Keratinocyte (primary cell): Measurements from ENCODE around the gene EWSR1. TPM values are rescaled to one million over a fixed set of nuclear protein-coding genes. Genes with fewer than 3 reads are reported as not detected.

Experiments used
- DNase-seq: peaks from one replicate; pipeline ENCODE4 v3.0.0-alpha.2; 2011; ENCODE audit warnings: low read depth, missing footprints, low spot score
- FAIRE-seq: peaks from 2 replicates; lab custom pipeline; 2011; peaks lifted over from hg19 to GRCh38; lab: Jason Lieb, UNC
- H2AFZ ChIP-seq: 2 replicates; pipeline ENCODE4 v1.6.0; 2012; ENCODE audit warnings: low read length, control low read depth, inconsistent platforms; ENCODE audit not compliant: control insufficient read depth
- H3K27ac ChIP-seq: 2 replicates; pipeline ENCODE4 v1.5.1; 2011; ENCODE audit warnings: low read length; ENCODE audit not compliant: control insufficient read depth, insufficient read depth
- H3K27me3 ChIP-seq: 3 replicates; pipeline ENCODE4 v1.6.0; 2011; ENCODE audit warnings: low read length; ENCODE audit not compliant: control insufficient read depth, insufficient read depth; ENCODE audit errors: extremely low read depth
- H3K36me3 ChIP-seq, 2 experiments: 2 replicates in 1 of 2; 3 replicates in 1 of 2; pipeline ENCODE4 v1.5.1; 2011; ENCODE audit warnings: low read length in 2 of 2, mild to moderate bottlenecking in 1 of 2; ENCODE audit not compliant: control insufficient read depth in 2 of 2, insufficient read depth in 2 of 2; ENCODE audit errors: extremely low read depth in 1 of 2
- H3K4me1 ChIP-seq: 3 replicates; pipeline ENCODE4 v1.5.1; 2011; ENCODE audit warnings: low read length; ENCODE audit not compliant: control insufficient read depth, insufficient read depth; ENCODE audit errors: extremely low read depth
- H3K4me2 ChIP-seq: 3 replicates; pipeline ENCODE4 v1.6.0; 2011; ENCODE audit warnings: low read depth, low read length; ENCODE audit not compliant: control insufficient read depth, insufficient read depth; ENCODE audit errors: extremely low read depth
- H3K4me3 ChIP-seq, 3 experiments: fragments of 200-600 bp in 1 of 3; sonication (generic) in 1 of 3; 2 replicates in 2 of 3; 3 replicates in 1 of 3; pipeline ENCODE4 v1.5.1; 2011 to 2016; ENCODE audit warnings: low read length in 3 of 3, mild to moderate bottlenecking in 3 of 3, control low read depth in 2 of 3, inconsistent platforms in 1 of 3, low read depth in 1 of 3, mixed read lengths in 1 of 3, mixed run types in 1 of 3, moderate library complexity in 1 of 3; ENCODE audit not compliant: control insufficient read depth in 2 of 3, insufficient read depth in 2 of 3; ENCODE audit errors: extremely low read depth in 1 of 3
- H3K79me2 ChIP-seq: 2 replicates; pipeline ENCODE4 v1.6.0; 2012; ENCODE audit warnings: low read length; ENCODE audit not compliant: control insufficient read depth, insufficient read depth
- H3K9ac ChIP-seq: 3 replicates; pipeline ENCODE4 v1.6.0; 2011; ENCODE audit warnings: low read length; ENCODE audit not compliant: control insufficient read depth, insufficient read depth; ENCODE audit errors: extremely low read depth
- H3K9me1 ChIP-seq: 3 replicates; pipeline ENCODE4 v1.6.0; 2011; ENCODE audit warnings: low read length; ENCODE audit not compliant: control insufficient read depth, insufficient read depth; ENCODE audit errors: extremely low read depth
- H3K9me3 ChIP-seq: 2 replicates; pipeline ENCODE4 v1.5.1; 2012; ENCODE audit warnings: low read depth, low read length; ENCODE audit not compliant: control insufficient read depth
- H4K20me1 ChIP-seq: 3 replicates; pipeline ENCODE4 v1.6.0; 2011; ENCODE audit warnings: low read length; ENCODE audit not compliant: control insufficient read depth, insufficient read depth; ENCODE audit errors: extremely low read depth
- EZH2 ChIP-seq: IDR thresholded peaks from one replicate; pipeline ENCODE4 v1.6.1; 2012; ENCODE audit warnings: inconsistent platforms, mild to moderate bottlenecking, low read length, moderate library complexity
- dilution Hi-C: fragments of 300-500 bp; cut with MboI; formaldehyde crosslinking; loops from one replicate; pipeline ENCODE4 v1.7.0; 2020; ENCODE audit warnings: low sequenced_read_pairs; ENCODE audit not compliant: extremely low pct_ligation_motif_present
- polyA plus RNA-seq, 5 experiments: library from polyadenylated mRNA; depleted of rRNA in 3 of 5; stranded (reverse) in 3 of 5; stranded (forward) in 1 of 5; unstranded in 1 of 5; fragments of >200 nt; gene quantifications; 1 replicate in 1 of 5; 2 replicates in 3 of 5; 3 replicates in 1 of 5; pipeline versions ENCODE4 v1.2.1 to v1.2.3, GENCODE V29; 2011 to 2012; ENCODE audit warnings: missing spikeins in 2 of 5, low read depth in 1 of 5, low replicate concordance in 1 of 5
- TF ChIP-seq, protein P1 (sequence below), 3 experiments: IDR thresholded peaks in 1 of 3; conservative IDR thresholded peaks in 1 of 3; optimal IDR thresholded peaks in 1 of 3; 2 replicates in 2 of 3; 3 replicates in 1 of 3; pipeline versions ENCODE3 to v1.5.1; 2011; ENCODE audit warnings: low read length in 3 of 3, mild to moderate bottlenecking in 3 of 3, moderate library complexity in 2 of 3, control low read depth in 1 of 3, inconsistent platforms in 1 of 3; ENCODE audit not compliant: insufficient read depth in 2 of 3; ENCODE audit errors: extremely low read depth in 1 of 3

EWSR1 gene
- polyA plus RNA-seq, 1 donor (not counting 4 experiments of a cell fraction or from before 2014, with no cell fraction given) = 245 TPM

DNA sequence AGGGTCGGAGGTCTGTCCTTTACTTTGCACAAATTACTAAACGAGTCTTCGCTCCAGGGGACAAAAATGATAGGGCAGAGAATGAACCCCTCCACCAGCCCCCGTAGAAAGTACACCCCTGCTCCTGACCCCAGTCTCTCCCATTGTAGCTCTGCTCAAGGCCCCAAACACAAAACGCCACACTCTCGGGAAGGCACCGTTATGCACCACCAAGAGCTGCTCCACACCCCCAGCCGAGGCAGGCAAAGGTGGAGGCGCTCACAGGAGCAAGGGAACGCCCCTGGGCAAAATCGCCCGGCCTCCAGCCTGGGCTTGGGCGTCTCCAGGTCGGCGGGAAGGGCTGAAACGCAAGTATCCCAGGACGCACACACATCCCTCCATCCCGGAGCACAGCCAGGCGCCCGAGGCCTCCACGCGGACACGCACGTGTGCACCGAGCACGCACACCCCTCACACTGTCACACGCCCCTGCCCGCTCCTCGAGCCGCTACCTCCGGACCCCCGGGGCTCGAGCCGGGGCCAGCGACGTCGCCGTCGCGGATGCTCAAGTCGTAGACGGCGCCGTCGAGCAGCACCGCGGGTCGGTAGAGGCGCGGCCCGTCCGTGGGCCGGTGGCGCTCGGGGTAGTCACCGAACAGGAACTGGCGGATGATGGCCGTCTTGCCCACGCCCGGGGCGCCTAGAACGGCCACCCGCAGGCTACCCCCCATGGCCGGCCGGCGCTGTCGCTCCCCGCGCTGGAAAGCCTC, 46.6 kb downstream of the EWSR1 start:
- Histone ChIP-seq H2AFZ (no peak overlapping the region), H4K20me1 (peaks cover 7% of the 10 kb centered on the region), H3K9me3 (no peaks in the 10 kb centered on the region), H3K4me3 (peak overlapping the region in 2 of 3 experiments; percentile 22 to 38), H3K79me2 (peaks cover 6% of the 10 kb centered on the region), H3K4me1 (peaks cover 22% of the 10 kb centered on the region), H3K9ac (no peak overlapping the region), H3K4me2 (peak overlapping the region; percentile 48), H3K27ac (no peak overlapping the region), H3K36me3 (peaks cover 5 to 15% of the 10 kb centered on the region in 2 experiments), H3K27me3 (peaks cover 42% of the 10 kb centered on the region), H3K9me1 (no peaks in the 10 kb centered on the region)
- DNase-seq (no peak), FAIRE-seq (no peak)
- dilution Hi-C loops = no loop called here
- TF ChIP-seq EZH2 = peak; percentile 70
- TF ChIP-seq, protein P1, sequence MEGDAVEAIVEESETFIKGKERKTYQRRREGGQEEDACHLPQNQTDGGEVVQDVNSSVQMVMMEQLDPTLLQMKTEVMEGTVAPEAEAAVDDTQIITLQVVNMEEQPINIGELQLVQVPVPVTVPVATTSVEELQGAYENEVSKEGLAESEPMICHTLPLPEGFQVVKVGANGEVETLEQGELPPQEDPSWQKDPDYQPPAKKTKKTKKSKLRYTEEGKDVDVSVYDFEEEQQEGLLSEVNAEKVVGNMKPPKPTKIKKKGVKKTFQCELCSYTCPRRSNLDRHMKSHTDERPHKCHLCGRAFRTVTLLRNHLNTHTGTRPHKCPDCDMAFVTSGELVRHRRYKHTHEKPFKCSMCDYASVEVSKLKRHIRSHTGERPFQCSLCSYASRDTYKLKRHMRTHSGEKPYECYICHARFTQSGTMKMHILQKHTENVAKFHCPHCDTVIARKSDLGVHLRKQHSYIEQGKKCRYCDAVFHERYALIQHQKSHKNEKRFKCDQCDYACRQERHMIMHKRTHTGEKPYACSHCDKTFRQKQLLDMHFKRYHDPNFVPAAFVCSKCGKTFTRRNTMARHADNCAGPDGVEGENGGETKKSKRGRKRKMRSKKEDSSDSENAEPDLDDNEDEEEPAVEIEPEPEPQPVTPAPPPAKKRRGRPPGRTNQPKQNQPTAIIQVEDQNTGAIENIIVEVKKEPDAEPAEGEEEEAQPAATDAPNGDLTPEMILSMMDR (optimal IDR thresholded peaks at IDR 0.05 in 1 of 3, IDR thresholded peaks at IDR 0.05 in 1 of 3, conservative IDR thresholded peaks at IDR 0.05 in 1 of 3; ENCODE audit: extremely low read depth in 1 of 3, insufficient read depth in 2 of 3, low read length in 3 of 3) = no peak

DNA sequence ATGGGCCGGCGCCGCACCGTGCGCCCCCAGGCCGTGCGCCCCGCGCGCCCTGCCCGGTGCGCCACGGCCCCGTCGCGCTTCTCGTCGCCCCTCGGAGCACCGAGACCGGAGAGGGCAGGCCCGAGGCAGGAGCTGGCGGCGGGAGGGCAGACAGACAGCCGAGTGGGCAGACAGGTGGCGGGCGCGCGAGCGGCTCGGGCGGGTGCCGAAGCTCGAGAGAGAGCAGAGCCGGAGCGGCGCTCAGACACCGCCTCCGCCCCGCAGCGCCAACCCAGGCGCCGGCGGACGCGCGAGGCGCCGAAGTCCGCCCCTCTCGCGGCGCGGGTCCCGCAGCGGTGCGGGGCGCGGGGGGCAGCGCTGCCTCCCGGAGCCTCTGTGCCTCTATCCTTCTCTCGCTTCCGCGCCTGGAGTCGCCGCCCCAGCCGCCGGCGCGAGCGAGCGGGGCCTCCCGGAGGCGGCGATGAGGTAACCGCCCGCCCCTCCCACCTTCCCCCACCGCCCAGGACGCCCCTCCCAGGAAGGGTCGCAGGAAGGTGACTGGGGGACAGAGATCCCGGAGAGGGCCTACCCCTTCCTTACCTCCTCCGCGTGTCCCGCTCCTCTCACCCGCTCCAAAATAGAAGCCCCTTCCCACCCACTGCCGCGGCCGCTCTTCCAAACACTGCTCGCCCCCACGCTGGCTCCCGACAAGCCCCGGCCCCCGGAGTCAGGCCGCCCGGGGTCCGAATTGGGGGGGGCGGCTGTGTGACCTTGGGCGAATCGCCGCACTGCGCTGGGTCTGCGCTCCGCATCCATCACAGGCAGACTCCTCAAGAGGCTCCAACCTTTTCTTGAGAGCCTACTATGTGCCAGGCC, 47.4 kb downstream of the EWSR1 start, which contains the start of gene RASL10A:
TSS of gene RASL10A (minus strand) at position 412 of the 855 bp plus-strand sequence. CDS start 451 bp downstream, outside the sequence.
- Histone ChIP-seq H3K4me1 (peaks cover 16% of the 10 kb centered on the region), H3K9me1 (no peaks in the 10 kb centered on the region), H4K20me1 (peaks cover 6% of the 10 kb centered on the region), H3K4me2 (peak within 1 kb of the TSS; percentile 48), H3K4me3 (peak within 1 kb of the TSS in 2 of 3 experiments; percentile 22 to 38), H3K79me2 (peaks cover under 1% of the 10 kb centered on the region), H3K27ac (no peak within 1 kb of the TSS), H3K9ac (no peak within 1 kb of the TSS), H3K27me3 (peaks cover 42% of the 10 kb centered on the region), H2AFZ (no peak within 1 kb of the TSS), H3K9me3 (no peaks in the 10 kb centered on the region), H3K36me3 (peaks cover 5 to 10% of the 10 kb centered on the region in 2 experiments)
- DNase-seq (no peak), FAIRE-seq (no peak)
- dilution Hi-C loops = no loop called here
- TF ChIP-seq, protein P1 (optimal IDR thresholded peaks at IDR 0.05 in 1 of 3, IDR thresholded peaks at IDR 0.05 in 1 of 3, conservative IDR thresholded peaks at IDR 0.05 in 1 of 3; ENCODE audit: extremely low read depth in 1 of 3, insufficient read depth in 2 of 3, low read length in 3 of 3) = no peak
- no peak for TF ChIP-seq EZH2
